Adrenal gland (tissue), 12 donors: Measurements from ENCODE around the gene SPO11. TPM values are rescaled to one million over a fixed set of nuclear protein-coding genes. Genes with fewer than 3 reads are reported as not detected.

Experiments used
- DNase-seq, 7 donors: peaks; one replicate each; pipeline ENCODE4 v3.0.0-alpha.2; 2019 to 2020
- H3K27ac ChIP-seq, 5 donors: fragments of 200-600 bp; sonication (generic) in 4 of 5; 1 replicate in 3 of 5; 2 replicates in 2 of 5; pipeline versions ENCODE4 v1.5.1 to v1.8.0; 2016 to 2020; ENCODE audit warnings: mild to moderate bottlenecking in 1 of 5
- H3K27me3 ChIP-seq: fragments of 200-600 bp; 2 replicates; pipeline ENCODE4 v1.8.0; 2021
- H3K36me3 ChIP-seq, 2 donors: fragments of 200-600 bp; replicated peaks in 1 of 2; 1 replicate in 1 of 2; 2 replicates in 1 of 2; pipeline versions ENCODE4 v1.5.1 to v1.8.0; 2018 to 2022
- H3K4me1 ChIP-seq, 2 donors: fragments of 200-600 bp; replicated peaks in 1 of 2; 1 replicate in 1 of 2; 2 replicates in 1 of 2; pipeline versions ENCODE4 v1.5.1 to v1.8.0; 2018 to 2021
- H3K4me3 ChIP-seq, 4 donors: fragments of 200-600 bp; sonication (generic) in 3 of 4; one replicate each; pipeline ENCODE4 v1.5.1; 2016 to 2018
- H3K9me3 ChIP-seq, 3 donors: fragments of 200-600 bp; sonication (generic) in 1 of 3; replicated peaks in 1 of 3; 1 replicate in 2 of 3; 2 replicates in 1 of 3; pipeline versions ENCODE4 v1.5.1 to v1.8.0; 2016 to 2021
- POLR2A ChIP-seq, 2 donors: fragments of 450-650 bp; IDR thresholded peaks; one replicate each; pipeline ENCODE4 v1.6.1; 2017; ENCODE audit warnings: antibody characterized with exemption in 2 of 2, mild to moderate bottlenecking in 2 of 2, moderate library complexity in 1 of 2
- WGBS, 4 donors: extraction: QIAGEN DNeasy Blood & Tissue Kit in 2 of 4; methylation state at CpG; one replicate each; pipeline versions ENCODE4 v1.1.5 to v1.1.7; 2013 to 2017; 5-methylcytosine and 5-hydroxymethylcytosine counted together
- intact Hi-C, 2 donors: fragments of 100-400 bp; cut with DNase I; formaldehyde crosslinking; loops; one replicate each; pipeline versions ENCODE4 v1.14.1 to v1.15.0; 2022 to 2023
- polyA plus RNA-seq, 3 donors: library from polyadenylated mRNA; stranded (reverse); fragments of 200-250 nt in 2 of 3; fragments of 350-450 nt in 1 of 3; fragmentation: Illumina TruSeq in 1 of 3; extraction: RNeasy Lipid Tissue Mini Kit (QIAGEN cat#74804) in 1 of 3; gene quantifications; one replicate each; pipeline ENCODE4 v1.2.3, GENCODE V29; 2013 to 2014
- total RNA-seq, 9 donors: library from RNA; depleted of rRNA in 4 of 9; stranded (reverse); fragments of >200 nt in 4 of 9; fragments of 120-200 nt in 1 of 9; fragmentation: NEBNext Ultra II Directional in 1 of 9; extraction: Animal tissue kit (Norgen Biotek cat#: 25700) in 1 of 9; gene quantifications; one replicate each; pipeline versions ENCODE4 v1.1.0 to v1.2.4, GENCODE V29; 2013 to 2023
- TF ChIP-seq, protein P1 (sequence below), 6 experiments: fragments of 450-650 bp in 4 of 6; fragments of 200-600 bp in 2 of 6; sonication (generic) in 1 of 6; IDR thresholded peaks; 1 replicate in 5 of 6; 2 replicates in 1 of 6; pipeline versions ENCODE4 v1.5.1 to v1.8.0; 2016 to 2021; ENCODE audit warnings: antibody characterized with exemption in 6 of 6, mild to moderate bottlenecking in 2 of 6, moderate library complexity in 1 of 6
- donor health status: healthy with polysubstance abuse.
- donor health status: Bipolar disorder and iron deficiency.
- donor health status: DM: yes; HTN: yes; CAD: no.
- donor health status: DM: no; HTN: no; CAD: no.
- donor health status: DM: no; HTN: no; CAD: no.
- donor health status: DM: yes; HTN: yes; CAD: no.

SPO11 gene
- total and polyA plus RNA-seq, 12 donors, result not detected

DNA sequence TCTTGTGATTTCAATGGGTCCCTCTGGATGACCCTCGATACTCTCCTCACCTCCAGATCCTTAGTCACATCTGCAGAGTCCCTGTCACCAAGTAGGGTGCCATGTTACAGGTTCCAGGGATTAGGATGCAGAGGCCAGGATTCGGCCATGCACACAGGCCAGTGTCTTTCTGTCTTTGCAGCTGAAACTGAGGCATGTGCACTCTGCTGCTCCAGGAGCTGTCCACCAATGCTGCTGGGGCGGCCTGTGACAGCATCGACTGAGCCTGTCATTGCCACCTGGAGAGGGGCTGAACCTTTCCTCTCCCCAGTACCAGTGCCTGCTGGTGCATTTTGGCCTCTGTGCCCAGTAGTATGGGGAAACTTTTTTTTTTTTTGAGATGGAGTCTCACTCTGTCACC lies 57.2 kb downstream of the SPO11 start:
- Histone ChIP-seq H3K4me3 (no peak overlapping the region), H3K4me1 (peaks cover 6 to 16% of the 10 kb centered on the region in 2 donors), H3K36me3 (no peaks in the 10 kb centered on the region), H3K9me3 (no peaks in the 10 kb centered on the region), H3K27me3 (no peaks in the 10 kb centered on the region), H3K27ac (no peak overlapping the region)
- 92 to 99% (median 95%) methylated on average over 3 to 4 of the region's 4 CpGs for WGBS, 4 donors
- DNase-seq, result peak in 1 of 7 donors; percentile 11
- no peak for TF ChIP-seq POLR2A (IDR thresholded peaks at IDR 0.05)
- TF ChIP-seq, protein P1, sequence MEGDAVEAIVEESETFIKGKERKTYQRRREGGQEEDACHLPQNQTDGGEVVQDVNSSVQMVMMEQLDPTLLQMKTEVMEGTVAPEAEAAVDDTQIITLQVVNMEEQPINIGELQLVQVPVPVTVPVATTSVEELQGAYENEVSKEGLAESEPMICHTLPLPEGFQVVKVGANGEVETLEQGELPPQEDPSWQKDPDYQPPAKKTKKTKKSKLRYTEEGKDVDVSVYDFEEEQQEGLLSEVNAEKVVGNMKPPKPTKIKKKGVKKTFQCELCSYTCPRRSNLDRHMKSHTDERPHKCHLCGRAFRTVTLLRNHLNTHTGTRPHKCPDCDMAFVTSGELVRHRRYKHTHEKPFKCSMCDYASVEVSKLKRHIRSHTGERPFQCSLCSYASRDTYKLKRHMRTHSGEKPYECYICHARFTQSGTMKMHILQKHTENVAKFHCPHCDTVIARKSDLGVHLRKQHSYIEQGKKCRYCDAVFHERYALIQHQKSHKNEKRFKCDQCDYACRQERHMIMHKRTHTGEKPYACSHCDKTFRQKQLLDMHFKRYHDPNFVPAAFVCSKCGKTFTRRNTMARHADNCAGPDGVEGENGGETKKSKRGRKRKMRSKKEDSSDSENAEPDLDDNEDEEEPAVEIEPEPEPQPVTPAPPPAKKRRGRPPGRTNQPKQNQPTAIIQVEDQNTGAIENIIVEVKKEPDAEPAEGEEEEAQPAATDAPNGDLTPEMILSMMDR (IDR thresholded peaks at IDR 0.05), result no peak
- intact Hi-C loops, result loop anchor here in 1 of 2 donors (10.0 kb wide), 1 partner anchor 208 kb away; no protein-coding TSS in a partner anchor

DNA sequence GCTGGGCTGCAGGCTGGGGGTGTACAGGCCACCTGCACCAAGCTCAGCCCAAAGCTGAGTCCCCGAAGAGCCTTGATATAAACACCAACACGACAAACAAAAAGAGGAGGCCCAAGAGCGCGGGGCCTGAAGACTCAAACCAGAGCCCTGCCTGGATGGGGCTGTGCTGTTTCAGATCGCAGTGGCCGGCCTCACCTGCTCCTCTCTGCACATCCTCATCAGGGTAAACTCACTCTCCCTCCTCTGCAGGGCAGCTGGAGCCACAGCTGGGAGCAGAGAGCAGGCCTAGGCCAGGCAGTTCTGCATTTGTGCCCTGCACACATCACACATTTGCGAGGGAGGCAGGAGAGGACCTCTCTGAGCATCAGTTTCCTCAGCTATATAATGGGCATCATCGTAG lies 57.9 kb downstream of the SPO11 start:
- H3K36me3 ChIP-seq, result no peaks in the 10 kb centered on the region
- H3K4me3 ChIP-seq, result no peak overlapping the region
- intact Hi-C loops, result loop anchor here in 1 of 2 donors (10.0 kb wide), 1 partner anchor 207 kb away; no protein-coding TSS in a partner anchor
- TF ChIP-seq, protein P1 (IDR thresholded peaks at IDR 0.05), result no peak
- TF ChIP-seq POLR2A (IDR thresholded peaks at IDR 0.05), result no peak
- 91 to 96% (median 94%) methylated on average over 5 to 8 of the region's 8 CpGs for WGBS, 4 donors
- no peaks in the 10 kb centered on the region for H3K27me3 ChIP-seq
- peaks cover 10 to 21% of the 10 kb centered on the region in 2 donors for H3K4me1 ChIP-seq
- H3K27ac ChIP-seq, result no peak overlapping the region
- DNase-seq, result peak in 1 of 7 donors; percentile 17
- H3K9me3 ChIP-seq, result no peaks in the 10 kb centered on the region

DNA sequence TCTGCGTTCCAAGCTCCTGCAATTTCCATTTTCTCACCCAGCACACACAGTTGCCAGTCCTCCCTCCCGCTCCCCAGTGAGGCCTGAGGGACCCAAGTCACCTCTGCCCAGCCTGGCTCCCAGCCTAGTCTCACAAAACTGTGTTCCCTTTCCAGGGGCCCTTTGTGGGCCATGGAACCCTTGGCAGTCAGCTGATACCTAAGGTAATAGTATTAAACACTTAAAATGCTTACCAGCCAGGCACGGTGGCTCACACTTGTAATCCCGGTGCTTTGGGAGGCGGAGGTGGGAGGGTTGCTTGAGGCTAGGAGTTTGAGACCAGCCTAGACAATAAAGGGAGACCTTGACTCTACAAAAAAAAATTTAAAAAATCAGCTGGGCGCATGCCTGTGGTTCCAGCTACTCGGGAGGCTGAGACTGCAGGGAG lies 58.4 kb downstream of the SPO11 start:
- intact Hi-C loops, result loop anchor here in 1 of 2 donors (10.0 kb wide), 1 partner anchor 207 kb away; no protein-coding TSS in a partner anchor
- H3K4me1 ChIP-seq, result peaks cover 15 to 26% of the 10 kb centered on the region in 2 donors
- DNase-seq, result peak in 1 of 7 donors; percentile 12
- no peaks in the 10 kb centered on the region for H3K9me3 ChIP-seq
- WGBS, 4 donors, result 83 to 91% (median 87%) methylated on average over 7 of the region's 7 CpGs
- no peak overlapping the region for H3K27ac ChIP-seq
- H3K27me3 ChIP-seq, result no peaks in the 10 kb centered on the region
- H3K36me3 ChIP-seq, result no peaks in the 10 kb centered on the region
- no peak overlapping the region for H3K4me3 ChIP-seq
- TF ChIP-seq POLR2A (IDR thresholded peaks at IDR 0.05), result no peak
- TF ChIP-seq, protein P1 (IDR thresholded peaks at IDR 0.05), result no peak

DNA sequence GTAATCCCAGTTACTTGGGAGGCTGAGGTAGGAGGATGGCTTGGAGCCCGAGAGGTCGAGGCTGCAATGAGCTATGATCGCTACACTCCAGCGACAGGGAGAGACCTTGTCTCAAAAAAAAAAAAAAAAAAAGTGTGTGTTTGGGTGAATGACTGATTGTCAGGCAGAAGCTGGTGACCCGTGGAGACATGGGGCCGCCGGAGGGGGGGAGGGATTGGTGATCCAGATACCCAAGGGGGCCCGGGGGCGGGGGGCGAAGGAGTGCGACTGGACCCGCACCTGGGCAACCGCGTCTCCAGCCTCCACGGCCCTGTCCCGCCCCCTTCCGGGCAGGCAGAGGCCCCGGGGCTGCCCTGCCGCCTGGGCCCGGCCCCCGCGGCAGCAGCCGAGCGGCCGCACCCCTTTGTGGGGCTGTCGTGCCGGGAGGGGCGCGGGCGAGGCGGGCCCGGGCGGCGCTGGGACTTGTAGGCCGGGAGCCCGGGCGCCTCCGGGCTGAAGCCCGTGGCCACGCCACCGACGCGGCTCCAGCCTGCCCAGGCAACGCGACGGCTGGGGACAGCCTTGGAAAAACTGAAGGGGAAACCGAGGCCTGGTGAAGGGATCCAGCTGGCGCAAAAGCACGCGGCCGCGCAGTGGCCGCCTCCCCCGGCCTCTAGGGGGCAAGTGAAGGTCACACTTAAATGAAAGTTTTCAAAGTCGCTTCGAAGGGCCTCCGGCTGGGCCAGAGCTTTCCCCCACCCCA lies 59.5 kb downstream of the SPO11 start:
- peak overlapping the region in 3 of 5 donors; percentile 31 to 80 (median 33) for H3K27ac ChIP-seq
- no peaks in the 10 kb centered on the region for H3K9me3 ChIP-seq
- no peaks in the 10 kb centered on the region for H3K27me3 ChIP-seq
- WGBS, 4 donors, result 3 to 23% (median 4%) methylated on average over 10 to 57 of the region's 57 CpGs
- H3K4me1 ChIP-seq, result peaks cover 16 to 29% of the 10 kb centered on the region in 2 donors
- DNase-seq, result peak; percentile 78 to 87 (median 84)
- TF ChIP-seq, protein P1 (IDR thresholded peaks at IDR 0.05), result peak in 4 of 6 experiments; percentile 8 to 23 (median 12)
- peak in 1 of 2 donors; percentile 22 for TF ChIP-seq POLR2A (IDR thresholded peaks at IDR 0.05)
- no peaks in the 10 kb centered on the region for H3K36me3 ChIP-seq
- peak overlapping the region in 2 of 4 donors; percentile 22 to 60 for H3K4me3 ChIP-seq
- intact Hi-C loops, result loop anchor here in 1 of 2 donors (10.0 kb wide), 1 partner anchor 206 kb away; no protein-coding TSS in a partner anchor
